ENCODE data around the gene OR10H4.

GRCh38 chr19:15900504-15900903 is 48.3 kb upstream of the OR10H4 start:
- TF ChIP-seq CTCF (conservative IDR thresholded peaks at IDR 0.05 in 1 of 2, IDR thresholded peaks at IDR 0.05 in 1 of 2; ENCODE audit: extremely low read depth in 1 of 2, insufficient read depth in 1 of 2, low read depth in 1 of 2, low read length in 2 of 2) (no peak), EZH2 (IDR thresholded peaks at IDR 0.05; ENCODE audit: borderline replicate concordance, low read length) (no peak)

All from mammary epithelial cell (primary cell).